Transverse colon (tissue), 4 donors: ENCODE results near the gene TENM4.

ENCODE experiments used
- CTCF ChIP-seq, 5 experiments: fragments of 200-600 bp in 3 of 5; fragments of 450-650 bp in 2 of 5; sonication (generic) in 3 of 5; IDR thresholded peaks; 1 replicate in 2 of 5; 2 replicates in 3 of 5; pipeline ENCODE4 v1.5.1; 2016 to 2017; ENCODE audit warnings: antibody characterized with exemption in 5 of 5, inconsistent platforms in 3 of 5, mild to moderate bottlenecking in 2 of 5, moderate library complexity in 1 of 5
- EP300 ChIP-seq: sonication (generic); formaldehyde crosslinking; IDR thresholded peaks from one replicate; pipeline ENCODE4 v1.6.1; 2017; ENCODE audit warnings: antibody characterized with exemption, low read depth
- POLR2AphosphoS5 ChIP-seq, 3 donors: sonication (generic); formaldehyde crosslinking; IDR thresholded peaks; one replicate each; pipeline ENCODE4 v1.6.1; 2016; ENCODE audit warnings: antibody characterized with exemption in 3 of 3

GRCh38 chr11:78698612-78699011 lies 742.2 kb downstream of the TENM4 start:
- TF ChIP-seq CTCF (IDR thresholded peaks at IDR 0.05) (no peak), POLR2AphosphoS5 (IDR thresholded peaks at IDR 0.05) (no peak), EP300 (no peak)
